IPS-18c (cell line): ENCODE data around the gene CUBN.

Experiments
- H3K4me3 ChIP-seq: 2 replicates; pipeline ENCODE4 v1.7.0; 2013; ENCODE audit warnings: low read depth, mild to moderate bottlenecking, low read length, moderate library complexity; ENCODE audit not compliant: insufficient read depth
- H3K9me3 ChIP-seq: one replicate; pipeline ENCODE4 v1.6.1; 2013; ENCODE audit warnings: mild to moderate bottlenecking, low read length, moderate library complexity; ENCODE audit not compliant: control insufficient read depth, insufficient read depth

CUBN gene

GRCh38 chr10:17088118-17088806 is 41.3 kb downstream of the CUBN start:
- H3K4me3 ChIP-seq, result no peak overlapping the region
- H3K9me3 ChIP-seq, result no peaks in the 10 kb centered on the region

DNA sequence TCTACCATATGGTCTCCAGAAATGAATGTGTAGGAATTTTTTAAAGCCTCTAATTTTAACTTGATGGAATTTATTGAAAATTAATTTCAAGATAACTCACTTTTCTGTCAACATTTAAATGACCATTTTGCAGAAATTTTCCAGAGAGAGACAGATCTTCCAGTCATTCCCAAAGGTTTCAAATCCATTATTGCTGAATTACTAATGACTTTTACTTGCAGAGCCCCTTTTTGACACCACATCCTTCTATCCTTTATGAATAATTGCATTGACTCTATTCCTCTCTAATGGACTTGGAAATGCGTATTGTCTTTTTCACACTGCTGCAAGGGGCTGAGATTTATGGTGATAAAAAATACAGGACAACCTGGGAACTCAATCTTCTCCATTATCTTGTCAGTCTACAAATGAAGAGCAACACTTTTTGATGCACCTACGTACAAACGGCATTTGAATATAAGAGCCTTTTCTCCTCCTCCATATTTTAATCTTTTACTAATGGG is 42.7 kb downstream of the CUBN start:
- no peaks in the 10 kb centered on the region for H3K9me3 ChIP-seq
- no peak overlapping the region for H3K4me3 ChIP-seq

GRCh38 chr10:17085011-17085725 is 44.4 kb downstream of the CUBN start:
- no peaks in the 10 kb centered on the region for H3K9me3 ChIP-seq
- H3K4me3 ChIP-seq, result no peak overlapping the region

DNA sequence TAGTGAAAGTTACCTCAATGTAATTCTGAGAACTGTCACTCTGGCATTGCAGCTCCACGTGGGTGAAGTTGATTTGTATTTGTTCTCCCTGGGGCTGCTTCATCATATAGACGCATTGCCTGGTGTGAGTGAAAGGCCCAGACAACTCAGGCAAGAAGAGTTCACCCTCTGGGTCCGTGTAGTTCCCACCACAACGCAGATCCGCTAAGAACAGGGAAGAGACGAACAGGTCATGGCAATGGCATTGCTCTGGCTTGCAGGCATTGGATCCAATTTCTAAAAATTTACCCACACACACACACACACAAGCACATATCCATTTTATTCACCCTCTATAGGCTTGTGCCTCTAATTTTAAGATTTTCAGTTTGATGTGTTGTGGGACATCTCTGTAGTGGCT is 45.4 kb downstream of the CUBN start:
- Histone ChIP-seq H3K4me3 (no peak overlapping the region), H3K9me3 (no peaks in the 10 kb centered on the region)

GRCh38 chr10:17081431-17081830 is 48.2 kb downstream of the CUBN start:
- Histone ChIP-seq H3K9me3 (no peaks in the 10 kb centered on the region), H3K4me3 (no peak overlapping the region)

GRCh38 chr10:17077890-17078289 is 51.7 kb downstream of the CUBN start:
- no peak overlapping the region for H3K4me3 ChIP-seq
- H3K9me3 ChIP-seq, result no peaks in the 10 kb centered on the region

- Histone ChIP-seq H3K4me3 (no peak overlapping the region), H3K9me3 (no peaks in the 10 kb centered on the region)
Measured at GRCh38 chr10:17077346-17077781, 52.2 kb downstream of the CUBN start.

- Histone ChIP-seq H3K9me3 (no peaks in the 10 kb centered on the region), H3K4me3 (no peak overlapping the region)
Measured at GRCh38 chr10:17076626-17077345, 52.8 kb downstream of the CUBN start.

GRCh38 chr10:17075533-17076359 is 53.9 kb downstream of the CUBN start:
- Histone ChIP-seq H3K4me3 (no peak overlapping the region), H3K9me3 (no peaks in the 10 kb centered on the region)

GRCh38 chr10:17074541-17074847 is 55.1 kb downstream of the CUBN start:
- no peak overlapping the region for H3K4me3 ChIP-seq
- no peaks in the 10 kb centered on the region for H3K9me3 ChIP-seq

- no peak overlapping the region for H3K4me3 ChIP-seq
- no peaks in the 10 kb centered on the region for H3K9me3 ChIP-seq
Measured at GRCh38 chr10:17073725-17074540, 55.7 kb downstream of the CUBN start.

DNA sequence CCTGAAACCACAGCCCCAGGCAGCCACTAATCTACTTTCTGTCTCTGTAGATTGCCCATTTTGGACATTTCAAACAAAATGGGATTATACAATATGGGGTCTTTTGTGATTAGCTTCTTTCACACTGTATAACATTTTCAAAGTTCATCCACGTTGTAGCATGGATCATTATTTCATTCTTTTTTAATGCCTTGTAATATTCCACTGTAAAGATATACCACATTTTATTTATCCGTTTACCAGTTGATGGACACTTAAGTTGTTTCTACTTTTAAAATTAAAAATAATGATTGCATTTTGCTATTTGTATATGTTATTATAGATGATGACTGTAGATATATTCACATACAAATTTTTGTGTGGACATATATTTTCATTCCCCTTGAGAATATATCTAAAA is 60.7 kb downstream of the CUBN start:
- Histone ChIP-seq H3K9me3 (no peaks in the 10 kb centered on the region), H3K4me3 (no peak overlapping the region)

- H3K4me3 ChIP-seq, result no peak overlapping the region
- H3K9me3 ChIP-seq, result no peaks in the 10 kb centered on the region
Measured at GRCh38 chr10:17067376-17068264, 62.0 kb downstream of the CUBN start.

DNA sequence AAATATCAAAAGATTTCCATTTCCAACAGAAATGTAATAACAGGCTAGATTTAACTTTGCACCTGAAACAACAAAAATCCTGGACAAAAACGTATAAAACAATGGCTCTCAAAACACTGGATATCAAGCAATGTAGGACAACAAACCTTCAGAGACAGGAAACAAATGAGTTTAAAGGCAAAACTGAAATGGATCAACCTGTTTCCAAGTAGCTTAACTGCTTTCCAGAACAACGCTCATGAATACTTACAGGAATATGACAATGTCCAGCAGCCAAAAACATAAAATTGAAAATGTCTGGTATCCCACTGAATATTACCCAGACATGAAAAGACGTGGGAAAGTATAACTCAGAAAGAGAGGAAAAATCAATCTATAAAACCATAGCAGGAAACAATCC is 62.8 kb downstream of the CUBN start:
- Histone ChIP-seq H3K4me3 (no peak overlapping the region), H3K9me3 (no peaks in the 10 kb centered on the region)

GRCh38 chr10:17066000-17066399 is 63.6 kb downstream of the CUBN start:
- no peak overlapping the region for H3K4me3 ChIP-seq
- no peaks in the 10 kb centered on the region for H3K9me3 ChIP-seq

- no peaks in the 10 kb centered on the region for H3K9me3 ChIP-seq
- H3K4me3 ChIP-seq, result no peak overlapping the region
Measured at GRCh38 chr10:17065273-17065672, 64.3 kb downstream of the CUBN start.
